Suprapubic skin (tissue), 4 donors: ENCODE data around the gene ZNF2.

Source experiments
- POLR2A ChIP-seq, 2 donors: fragments of 450-650 bp; IDR thresholded peaks; one replicate each; pipeline ENCODE4 v1.6.1; 2017; ENCODE audit warnings: antibody characterized with exemption in 2 of 2, mild to moderate bottlenecking in 2 of 2, moderate library complexity in 2 of 2
- POLR2AphosphoS5 ChIP-seq, 3 donors: sonication (generic); formaldehyde crosslinking; IDR thresholded peaks; one replicate each; pipeline ENCODE4 v1.6.1; 2017; ENCODE audit warnings: antibody characterized with exemption in 3 of 3
- TF ChIP-seq, protein P1 (sequence below), 2 donors: fragments of 200-600 bp in 1 of 2; fragments of 450-650 bp in 1 of 2; sonication (generic) in 1 of 2; IDR thresholded peaks; one replicate each; pipeline ENCODE4 v1.5.1; 2016 to 2019; ENCODE audit warnings: antibody characterized with exemption in 2 of 2, mild to moderate bottlenecking in 1 of 2, moderate library complexity in 1 of 2

DNA sequence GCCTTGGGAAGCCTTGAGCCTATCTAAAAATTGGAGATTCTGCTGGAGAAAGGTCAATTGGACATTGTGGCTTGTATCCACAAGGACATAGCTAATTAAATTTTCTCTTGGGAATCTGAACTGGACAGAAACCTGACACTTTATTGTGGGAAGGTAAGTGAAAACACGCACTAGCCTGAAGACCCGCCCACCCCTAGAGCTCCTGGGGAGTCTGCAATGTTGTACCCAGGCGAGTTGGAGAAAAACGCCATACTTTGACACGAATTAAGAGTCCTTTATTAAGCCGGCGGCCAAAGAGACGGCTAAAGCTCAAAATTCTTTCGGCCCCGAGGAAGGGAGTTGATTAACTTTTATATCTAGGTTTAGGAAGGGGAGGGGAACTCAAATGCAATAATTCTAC, 40.5 kb downstream of the ZNF2 start:
- TF ChIP-seq POLR2AphosphoS5 (IDR thresholded peaks at IDR 0.05) (no peak), POLR2A (IDR thresholded peaks at IDR 0.05) (no peak)
- TF ChIP-seq, protein P1, sequence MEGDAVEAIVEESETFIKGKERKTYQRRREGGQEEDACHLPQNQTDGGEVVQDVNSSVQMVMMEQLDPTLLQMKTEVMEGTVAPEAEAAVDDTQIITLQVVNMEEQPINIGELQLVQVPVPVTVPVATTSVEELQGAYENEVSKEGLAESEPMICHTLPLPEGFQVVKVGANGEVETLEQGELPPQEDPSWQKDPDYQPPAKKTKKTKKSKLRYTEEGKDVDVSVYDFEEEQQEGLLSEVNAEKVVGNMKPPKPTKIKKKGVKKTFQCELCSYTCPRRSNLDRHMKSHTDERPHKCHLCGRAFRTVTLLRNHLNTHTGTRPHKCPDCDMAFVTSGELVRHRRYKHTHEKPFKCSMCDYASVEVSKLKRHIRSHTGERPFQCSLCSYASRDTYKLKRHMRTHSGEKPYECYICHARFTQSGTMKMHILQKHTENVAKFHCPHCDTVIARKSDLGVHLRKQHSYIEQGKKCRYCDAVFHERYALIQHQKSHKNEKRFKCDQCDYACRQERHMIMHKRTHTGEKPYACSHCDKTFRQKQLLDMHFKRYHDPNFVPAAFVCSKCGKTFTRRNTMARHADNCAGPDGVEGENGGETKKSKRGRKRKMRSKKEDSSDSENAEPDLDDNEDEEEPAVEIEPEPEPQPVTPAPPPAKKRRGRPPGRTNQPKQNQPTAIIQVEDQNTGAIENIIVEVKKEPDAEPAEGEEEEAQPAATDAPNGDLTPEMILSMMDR (IDR thresholded peaks at IDR 0.05), result no peak
